ENCODE data around the gene CCL20.

The CCL20 gene

GRCh38 chr2:227826019-227826521, 12.4 kb downstream of the CCL20 start:
- no peak for TF ChIP-seq REST (IDR thresholded peaks at IDR 0.05; ENCODE audit: insufficient read depth in 1 of 2, low read depth in 2 of 2, low read length in 2 of 2)
- TF ChIP-seq POLR2AphosphoS5 (IDR thresholded peaks at IDR 0.05; ENCODE audit: low read depth, low read length) = no peak
- no peak for TF ChIP-seq FOXP2 (optimal IDR thresholded peaks at IDR 0.05; ENCODE audit: borderline replicate concordance, extremely low read depth, extremely low read length, insufficient read depth)
- no peak for TF ChIP-seq SIN3A (IDR thresholded peaks at IDR 0.05; ENCODE audit: borderline replicate concordance, insufficient read depth, low read length)
- TF ChIP-seq TAF1 (IDR thresholded peaks at IDR 0.05; ENCODE audit: borderline replicate concordance, insufficient read depth, low read length) = no peak

GRCh38 chr2:227826563-227826962, 12.9 kb downstream of the CCL20 start:
- TF ChIP-seq FOXP2 (optimal IDR thresholded peaks at IDR 0.05; ENCODE audit: borderline replicate concordance, extremely low read depth, extremely low read length, insufficient read depth) = no peak
- TF ChIP-seq REST (IDR thresholded peaks at IDR 0.05; ENCODE audit: insufficient read depth in 1 of 2, low read depth in 2 of 2, low read length in 2 of 2) = no peak
- no peak for TF ChIP-seq SIN3A (IDR thresholded peaks at IDR 0.05; ENCODE audit: borderline replicate concordance, insufficient read depth, low read length)
- TF ChIP-seq POLR2AphosphoS5 (IDR thresholded peaks at IDR 0.05; ENCODE audit: low read depth, low read length) = no peak
- TF ChIP-seq TAF1 (IDR thresholded peaks at IDR 0.05; ENCODE audit: borderline replicate concordance, insufficient read depth, low read length) = no peak

GRCh38 chr2:227827143-227827542, 13.5 kb downstream of the CCL20 start:
- TF ChIP-seq FOXP2 (optimal IDR thresholded peaks at IDR 0.05; ENCODE audit: borderline replicate concordance, extremely low read depth, extremely low read length, insufficient read depth) (no peak), SIN3A (IDR thresholded peaks at IDR 0.05; ENCODE audit: borderline replicate concordance, insufficient read depth, low read length) (no peak)

GRCh38 chr2:227828477-227828912, 14.9 kb downstream of the CCL20 start:
- TF ChIP-seq POLR2AphosphoS5 (IDR thresholded peaks at IDR 0.05; ENCODE audit: low read depth, low read length) = no peak

DNA sequence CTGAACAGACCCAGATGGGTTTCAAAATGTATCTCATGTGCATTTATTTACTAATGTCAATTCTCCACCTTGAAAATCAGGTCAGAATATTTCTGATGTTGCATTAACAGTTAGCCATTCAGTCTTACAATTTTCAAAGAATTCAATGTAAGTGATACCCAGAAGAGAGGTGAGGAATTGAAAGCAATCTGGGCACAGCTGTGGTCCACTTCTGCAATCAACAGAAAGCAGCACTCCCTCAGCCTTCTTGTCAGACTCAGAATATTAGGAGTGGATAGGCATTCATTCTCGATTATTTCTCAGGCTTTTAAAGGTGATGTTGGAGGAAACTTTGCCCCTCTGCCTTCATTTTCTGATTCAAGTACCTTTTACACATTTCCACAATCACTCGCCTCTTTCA, 15.7 kb downstream of the CCL20 start:
- TF ChIP-seq REST (IDR thresholded peaks at IDR 0.05; ENCODE audit: insufficient read depth in 1 of 2, low read depth in 2 of 2, low read length in 2 of 2) = no peak
- no peak for TF ChIP-seq FOXP2 (optimal IDR thresholded peaks at IDR 0.05; ENCODE audit: borderline replicate concordance, extremely low read depth, extremely low read length, insufficient read depth)
- no peak for TF ChIP-seq POLR2AphosphoS5 (IDR thresholded peaks at IDR 0.05; ENCODE audit: low read depth, low read length)
- no peak for TF ChIP-seq TAF1 (IDR thresholded peaks at IDR 0.05; ENCODE audit: borderline replicate concordance, insufficient read depth, low read length)
- TF ChIP-seq SIN3A (IDR thresholded peaks at IDR 0.05; ENCODE audit: borderline replicate concordance, insufficient read depth, low read length) = no peak

DNA sequence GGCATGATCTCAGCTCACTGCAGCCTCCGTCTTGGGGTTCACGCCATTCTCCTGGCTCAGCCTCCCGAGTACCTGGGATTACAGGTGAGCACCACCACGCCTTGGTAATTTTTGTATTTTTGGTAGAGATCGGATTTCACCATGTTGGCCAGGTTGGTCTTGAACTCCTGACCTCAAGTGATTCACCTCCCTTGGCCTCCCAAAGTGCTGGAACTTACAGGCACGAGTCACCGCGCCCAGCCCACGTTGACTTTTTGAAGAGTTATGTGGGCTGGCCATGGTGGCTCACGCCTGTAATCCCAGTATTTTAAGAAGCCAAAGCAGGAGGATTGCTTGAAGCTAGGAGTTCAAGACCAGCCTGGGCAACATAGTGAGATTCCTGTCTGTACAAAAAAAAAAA, 20.8 kb downstream of the CCL20 start:
- no peak for TF ChIP-seq FOXP2 (optimal IDR thresholded peaks at IDR 0.05; ENCODE audit: borderline replicate concordance, extremely low read depth, extremely low read length, insufficient read depth)
- TF ChIP-seq POLR2AphosphoS5 (IDR thresholded peaks at IDR 0.05; ENCODE audit: low read depth, low read length) = no peak
- TF ChIP-seq REST (IDR thresholded peaks at IDR 0.05; ENCODE audit: insufficient read depth in 1 of 2, low read depth in 2 of 2, low read length in 2 of 2) = no peak
- TF ChIP-seq SIN3A (IDR thresholded peaks at IDR 0.05; ENCODE audit: borderline replicate concordance, insufficient read depth, low read length) = no peak
- TF ChIP-seq TAF1 (IDR thresholded peaks at IDR 0.05; ENCODE audit: borderline replicate concordance, insufficient read depth, low read length) = no peak

Measured in PFSK-1 (cell line).